ENCODE results near the gene ELK3. TPM values are rescaled to one million over a fixed set of nuclear protein-coding genes. Genes with fewer than 3 reads are reported as not detected.

The ELK3 gene
- polyA plus RNA-seq, 2 of the 4 experiments (the other 2 are of a cell fraction): 33.1 to 38.6 TPM

GRCh38 chr12:96225044-96225855 lies 31.1 kb downstream of the ELK3 start:
- ChIA-PET CTCF (interaction anchor here (2.2 kb wide), 1 partner anchor 10 kb away, joined by 9 read pairs; no protein-coding TSS in a partner anchor), POLR2A (no interaction called here)
- WGBS (ENCODE audit: missing lambda C conversion rate): 91% methylated on average over 7 of the region's 7 CpGs
- FAIRE-seq: no peak
- no peak for ATAC-seq
- peaks cover 4% of the 10 kb centered on the region; the same call in 2 of the 3 replicates for H3K9me3 ChIP-seq
- no peak for DNase-seq (ENCODE audit: low read depth in 1 of 2, low spot score in 1 of 2)
- no peak overlapping the region for H3K4me2 ChIP-seq
- H3K4me1 ChIP-seq: peaks cover 20% of the 10 kb centered on the region
- H3K27ac ChIP-seq: peak overlapping the region in 1 of 2 experiments; percentile 7; a peak in 1 of 6 replicates
- no peak overlapping the region for H3K4me3 ChIP-seq
- TF ChIP-seq ZFP36 (IDR thresholded peaks at IDR 0.05; ENCODE audit: borderline replicate concordance, partially characterized antibody) (no peak), MAX (IDR thresholded peaks at IDR 0.05) (no peak), MAZ (IDR thresholded peaks at IDR 0.05; ENCODE audit: borderline replicate concordance, low read depth, low read length) (no peak), HEYL (CRISPR knock-in tag; IDR thresholded peaks at IDR 0.05) (no peak)
- TF ChIP-seq, protein P1, sequence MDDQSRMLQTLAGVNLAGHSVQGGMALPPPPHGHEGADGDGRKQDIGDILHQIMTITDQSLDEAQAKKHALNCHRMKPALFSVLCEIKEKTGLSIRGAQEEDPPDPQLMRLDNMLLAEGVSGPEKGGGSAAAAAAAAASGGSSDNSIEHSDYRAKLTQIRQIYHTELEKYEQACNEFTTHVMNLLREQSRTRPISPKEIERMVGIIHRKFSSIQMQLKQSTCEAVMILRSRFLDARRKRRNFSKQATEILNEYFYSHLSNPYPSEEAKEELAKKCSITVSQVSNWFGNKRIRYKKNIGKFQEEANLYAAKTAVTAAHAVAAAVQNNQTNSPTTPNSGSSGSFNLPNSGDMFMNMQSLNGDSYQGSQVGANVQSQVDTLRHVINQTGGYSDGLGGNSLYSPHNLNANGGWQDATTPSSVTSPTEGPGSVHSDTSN (IDR thresholded peaks at IDR 0.05): no peak

- FAIRE-seq (no peak), ATAC-seq (peak in 1 of 2 experiments; percentile 37; a peak in 3 of 6 replicates), DNase-seq (ENCODE audit: low read depth in 1 of 2, low spot score in 1 of 2) (no peak)
- CTCF ChIA-PET: interaction anchor here (2.2 kb wide), 1 partner anchor 10 kb away, joined by 9 read pairs; no protein-coding TSS in a partner anchor
- Histone ChIP-seq H3K4me2 (no peak overlapping the region), H3K9me3 (peaks cover 4% of the 10 kb centered on the region; the same call in 2 of the 3 replicates), H3K27ac (peak overlapping the region in 1 of 2 experiments; percentile 29; a peak in 1 of 6 replicates), H3K4me3 (no peak overlapping the region), H3K4me1 (peaks cover 13% of the 10 kb centered on the region)
- WGBS (ENCODE audit: missing lambda C conversion rate): 46% methylated on average over 1 of the region's 1 CpG
- POLR2A ChIA-PET: no interaction called here
- no peak for TF ChIP-seq ZSCAN20 (CRISPR knock-in tag; IDR thresholded peaks at IDR 0.05)
- no peak for TF ChIP-seq HEYL (CRISPR knock-in tag; IDR thresholded peaks at IDR 0.05)
- no peak for TF ChIP-seq FOSB (CRISPR knock-in tag; IDR thresholded peaks at IDR 0.05)
- no peak for TF ChIP-seq MAFK (IDR thresholded peaks at IDR 0.05; ENCODE audit: partially characterized antibody)
- TF ChIP-seq RFX5 (IDR thresholded peaks at IDR 0.05): no peak
- TF ChIP-seq SMC3 (IDR thresholded peaks at IDR 0.05): no peak
- no peak for TF ChIP-seq HMGXB4 (CRISPR knock-in tag; IDR thresholded peaks at IDR 0.05; ENCODE audit: borderline replicate concordance)
- no peak for TF ChIP-seq EP300 (IDR thresholded peaks at IDR 0.05)
- no peak for TF ChIP-seq HDAC2 (IDR thresholded peaks at IDR 0.05)
- no peak for TF ChIP-seq RAD21 (conservative IDR thresholded peaks at IDR 0.05 in 1 of 2, IDR thresholded peaks at IDR 0.05 in 1 of 2)
- no peak for TF ChIP-seq CBX8 (IDR thresholded peaks at IDR 0.05)
- TF ChIP-seq ATOH8 (CRISPR knock-in tag; IDR thresholded peaks at IDR 0.05; ENCODE audit: low read depth): no peak
Measured at GRCh38 chr12:96225994-96226399, 31.8 kb downstream of the ELK3 start.

DNA sequence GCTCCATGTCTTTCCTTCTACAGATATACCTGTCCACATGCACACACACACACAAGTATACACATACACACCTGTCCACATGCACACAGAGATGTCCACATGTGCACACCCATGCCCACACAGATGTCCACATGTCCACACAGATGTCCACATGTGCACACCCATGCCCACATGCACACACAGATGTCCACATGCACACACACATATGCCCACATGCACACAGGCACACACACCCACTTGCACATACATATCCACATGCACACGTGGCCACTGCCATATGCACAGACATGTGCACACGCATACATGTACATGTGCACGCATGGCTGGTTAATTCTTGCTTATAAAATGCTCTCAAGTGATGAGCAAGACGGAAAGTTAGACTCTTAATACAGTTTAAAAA lies 32.2 kb downstream of the ELK3 start:
- FAIRE-seq (no peak), ATAC-seq (no peak), DNase-seq (ENCODE audit: low read depth in 1 of 2, low spot score in 1 of 2) (no peak)
- Histone ChIP-seq H3K9me3 (peaks cover 4% of the 10 kb centered on the region; the same call in 2 of the 3 replicates), H3K4me2 (no peak overlapping the region), H3K4me3 (no peak overlapping the region), H3K27ac (no peak overlapping the region), H3K4me1 (peaks cover 9% of the 10 kb centered on the region)
- ChIA-PET POLR2A (no interaction called here), CTCF (interaction anchor here (2.2 kb wide), 1 partner anchor 11 kb away, joined by 9 read pairs; no protein-coding TSS in a partner anchor)
- no peak for TF ChIP-seq TP53 (CRISPR knock-in tag; IDR thresholded peaks at IDR 0.05)
- no peak for TF ChIP-seq PHF8 (IDR thresholded peaks at IDR 0.05; ENCODE audit: borderline replicate concordance, low read depth)
- no peak for TF ChIP-seq NR3C1 (IDR thresholded peaks at IDR 0.05)
- TF ChIP-seq EP300 (IDR thresholded peaks at IDR 0.05): no peak
- no peak for TF ChIP-seq ATOH8 (CRISPR knock-in tag; IDR thresholded peaks at IDR 0.05; ENCODE audit: low read depth)
- TF ChIP-seq SREBF2 (IDR thresholded peaks at IDR 0.05): no peak
- no peak for TF ChIP-seq ZSCAN20 (CRISPR knock-in tag; IDR thresholded peaks at IDR 0.05)
- no peak for TF ChIP-seq CBX2 (IDR thresholded peaks at IDR 0.05; ENCODE audit: borderline replicate concordance, low read depth)
- no peak for TF ChIP-seq MAX (IDR thresholded peaks at IDR 0.05)
- TF ChIP-seq POLR2A (IDR thresholded peaks at IDR 0.05; ENCODE audit: low read length): no peak
- no peak for TF ChIP-seq MAZ (IDR thresholded peaks at IDR 0.05; ENCODE audit: borderline replicate concordance, low read depth, low read length)
- no peak for TF ChIP-seq KDM5A (IDR thresholded peaks at IDR 0.05)
- TF ChIP-seq, protein P2, sequence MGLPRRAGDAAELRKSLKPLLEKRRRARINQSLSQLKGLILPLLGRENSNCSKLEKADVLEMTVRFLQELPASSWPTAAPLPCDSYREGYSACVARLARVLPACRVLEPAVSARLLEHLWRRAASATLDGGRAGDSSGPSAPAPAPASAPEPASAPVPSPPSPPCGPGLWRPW (IDR thresholded peaks at IDR 0.05): no peak
- 89% methylated on average over 4 of the region's 4 CpGs for WGBS (ENCODE audit: missing lambda C conversion rate)

All from A549 (cell line).